ENCODE measurements around the gene SLC35A3. TPM values are rescaled to one million over a fixed set of nuclear protein-coding genes. Genes with fewer than 3 reads are reported as not detected.
A peak's percentile ranks its signal among the peaks of the same experiment; 100 is the strongest.

SLC35A3 gene
- total RNA-seq, 1 donor: 35.8 TPM

- DNase-seq (ENCODE audit: low read depth): no peak
- TF ChIP-seq CTCF (IDR thresholded peaks at IDR 0.05; ENCODE audit: insufficient read depth, low read length): no peak
- no peak overlapping the region for H3K4me3 ChIP-seq (ENCODE audit: low read depth, low read length)
Measured at GRCh38 chr1:99992044-99992722, 22.4 kb downstream of the SLC35A3 start.

- H3K4me3 ChIP-seq (ENCODE audit: low read depth, low read length): no peak overlapping the region
- no peak for DNase-seq (ENCODE audit: low read depth)
- TF ChIP-seq CTCF (IDR thresholded peaks at IDR 0.05; ENCODE audit: insufficient read depth, low read length): no peak
Measured at GRCh38 chr1:99992760-99993467, 23.1 kb downstream of the SLC35A3 start.

- no peak overlapping the region for H3K4me3 ChIP-seq (ENCODE audit: low read depth, low read length)
- DNase-seq (ENCODE audit: low read depth): no peak
- no peak for TF ChIP-seq CTCF (IDR thresholded peaks at IDR 0.05; ENCODE audit: insufficient read depth, low read length)
Measured at GRCh38 chr1:99993468-99993845, 23.7 kb downstream of the SLC35A3 start.

DNA sequence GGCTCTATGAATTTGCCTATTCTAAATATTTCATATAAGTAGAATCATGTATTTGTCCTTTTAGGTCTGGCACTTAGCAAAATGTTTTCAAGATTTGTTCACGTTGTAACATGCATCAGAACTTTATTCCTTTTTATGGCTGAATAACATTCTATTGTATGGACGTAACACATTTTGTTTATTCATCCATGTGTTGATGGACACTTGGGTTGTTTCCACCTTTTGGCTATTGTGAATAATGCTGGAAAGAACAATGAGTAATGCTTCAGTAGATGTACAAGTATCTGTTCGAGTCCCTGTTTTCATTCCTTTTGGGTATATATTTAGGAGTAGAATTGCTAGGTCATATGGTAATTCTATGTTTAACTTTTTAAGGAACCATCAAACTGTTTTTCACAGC is 24.7 kb downstream of the SLC35A3 start:
- DNase-seq (ENCODE audit: low read depth): peak; percentile 7
- no peak overlapping the region for H3K4me3 ChIP-seq (ENCODE audit: low read depth, low read length)
- no peak for TF ChIP-seq CTCF (IDR thresholded peaks at IDR 0.05; ENCODE audit: insufficient read depth, low read length)

GRCh38 chr1:99996951-99997350 is 27.2 kb downstream of the SLC35A3 start:
- no peak for DNase-seq (ENCODE audit: low read depth)
- no peak overlapping the region for H3K4me3 ChIP-seq (ENCODE audit: low read depth, low read length)
- no peak for TF ChIP-seq CTCF (IDR thresholded peaks at IDR 0.05; ENCODE audit: insufficient read depth, low read length)

DNA sequence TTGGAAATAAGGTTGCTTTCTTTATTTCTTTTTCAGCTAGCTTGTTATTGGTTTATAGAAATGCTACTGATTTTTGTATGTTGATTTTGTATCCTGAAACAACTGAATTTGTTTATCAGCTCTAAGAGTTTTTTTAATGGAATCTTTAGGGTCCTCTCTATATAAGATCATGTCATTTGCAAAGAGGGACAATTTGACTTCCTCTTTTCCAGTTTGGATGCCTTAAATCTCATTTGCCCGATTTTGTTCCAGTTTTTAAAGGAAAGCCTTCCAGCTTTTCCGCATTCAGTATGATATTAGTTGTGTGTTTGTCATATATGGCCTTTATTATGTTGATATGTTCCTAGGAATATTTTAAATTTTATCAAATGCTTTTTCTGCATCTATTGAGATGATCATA is 31.7 kb downstream of the SLC35A3 start:
- no peak for DNase-seq (ENCODE audit: low read depth)
- H3K4me3 ChIP-seq (ENCODE audit: low read depth, low read length): no peak overlapping the region
- TF ChIP-seq CTCF (IDR thresholded peaks at IDR 0.05; ENCODE audit: insufficient read depth, low read length): no peak

Measured in fibroblast of the aortic adventitia (primary cell).